CD14-positive monocyte (primary cell): ENCODE data around the gene SLCO3A1. TPM values are rescaled to one million over a fixed set of nuclear protein-coding genes. Genes with fewer than 3 reads are reported as not detected.

Experiments
- DNase-seq, 3 donors: peaks; one replicate each; pipeline ENCODE4 v3.0.0-alpha.2; 2011 to 2022
- H2AFZ ChIP-seq: 2 replicates; pipeline ENCODE4 v1.6.0; 2012; ENCODE audit warnings: mild to moderate bottlenecking, low read depth, low read length, inconsistent platforms; ENCODE audit not compliant: insufficient read depth, poor library complexity, severe bottlenecking
- H3K27ac ChIP-seq, 2 donors: 1 replicate in 1 of 2; 2 replicates in 1 of 2; pipeline ENCODE4 v1.5.1; 2012 to 2013; ENCODE audit warnings: low read length in 2 of 2, control low read depth in 1 of 2, inconsistent platforms in 1 of 2, low read depth in 1 of 2, mild to moderate bottlenecking in 1 of 2
- H3K27me3 ChIP-seq, 2 donors: one replicate each; pipeline versions ENCODE4 v1.6.0 to v1.6.1; 2011 to 2013; ENCODE audit warnings: low read length in 2 of 2; ENCODE audit not compliant: control insufficient read depth in 2 of 2, insufficient read depth in 2 of 2
- H3K36me3 ChIP-seq, 2 donors: replicated peaks in 1 of 2; 1 replicate in 1 of 2; 2 replicates in 1 of 2; pipeline versions ENCODE4 v1.5.1 to v1.6.1; 2012 to 2013; ENCODE audit warnings: low read length in 2 of 2, control low read depth in 1 of 2, inconsistent platforms in 1 of 2, mild to moderate bottlenecking in 1 of 2; ENCODE audit not compliant: insufficient read depth in 2 of 2, control insufficient read depth in 1 of 2
- H3K4me1 ChIP-seq, 2 donors: 1 replicate in 1 of 2; 2 replicates in 1 of 2; pipeline versions ENCODE4 v1.5.1 to v1.6.1; 2012 to 2013; ENCODE audit warnings: low read length in 2 of 2, control low read depth in 1 of 2, inconsistent platforms in 1 of 2, mild to moderate bottlenecking in 1 of 2, moderate library complexity in 1 of 2; ENCODE audit not compliant: insufficient read depth in 2 of 2, control insufficient read depth in 1 of 2
- H3K4me2 ChIP-seq: replicated peaks from 2 replicates; pipeline ENCODE3; 2012; ENCODE audit warnings: low read length, moderate library complexity, mild to moderate bottlenecking; ENCODE audit not compliant: poor library complexity, severe bottlenecking; ENCODE audit errors: extremely low read depth
- H3K4me3 ChIP-seq, 3 experiments: fragments of 200-600 bp in 1 of 3; sonication (generic) in 1 of 3; replicated peaks in 1 of 3; 1 replicate in 2 of 3; 2 replicates in 1 of 3; pipeline ENCODE4 v1.5.1; 2011 to 2013; ENCODE audit warnings: low read length in 3 of 3, mild to moderate bottlenecking in 3 of 3, control low read depth in 2 of 3, low read depth in 2 of 3, inconsistent platforms in 1 of 3, moderate library complexity in 1 of 3
- H3K79me2 ChIP-seq: 2 replicates; pipeline ENCODE4 v1.6.0; 2012; ENCODE audit warnings: mild to moderate bottlenecking, control low read depth, inconsistent platforms, low read length, moderate library complexity; ENCODE audit not compliant: insufficient read depth
- H3K9ac ChIP-seq: 2 replicates; pipeline ENCODE4 v1.6.0; 2017; ENCODE audit warnings: low read length, mild to moderate bottlenecking; ENCODE audit not compliant: insufficient read depth, poor library complexity, severe bottlenecking
- H3K9me3 ChIP-seq, 2 donors: replicated peaks in 1 of 2; 1 replicate in 1 of 2; 2 replicates in 1 of 2; pipeline versions ENCODE4 v1.5.1 to v1.6.1; 2012 to 2013; ENCODE audit warnings: low read length in 2 of 2, control low read depth in 1 of 2; ENCODE audit not compliant: control insufficient read depth in 1 of 2, insufficient read depth in 1 of 2
- H4K20me1 ChIP-seq: 2 replicates; pipeline ENCODE4 v1.6.0; 2012; ENCODE audit warnings: mild to moderate bottlenecking, low read length, control low read depth, moderate library complexity; ENCODE audit not compliant: insufficient read depth
- H3K27ac Mint-ChIP-seq, 7 donors: one replicate each; pipeline ENCODE4 v1.8.0; 2020; ENCODE audit warnings: mild to moderate bottlenecking in 7 of 7, mixed read lengths in 7 of 7, moderate library complexity in 6 of 7, inconsistent platforms in 2 of 7
- H3K27me3 Mint-ChIP-seq, 3 donors: one replicate each; pipeline ENCODE4 v1.8.0; 2021 to 2022; ENCODE audit warnings: low read depth in 3 of 3, mild to moderate bottlenecking in 3 of 3, mixed read lengths in 3 of 3, moderate library complexity in 3 of 3, inconsistent platforms in 1 of 3
- H3K36me3 Mint-ChIP-seq, 2 donors: one replicate each; pipeline ENCODE4 v1.8.0; 2020; ENCODE audit warnings: mixed read lengths in 2 of 2, inconsistent platforms in 1 of 2, mild to moderate bottlenecking in 1 of 2
- H3K4me1 Mint-ChIP-seq: one replicate; pipeline ENCODE4 v1.8.0; 2020; ENCODE audit warnings: mild to moderate bottlenecking, mixed read lengths
- H3K4me3 Mint-ChIP-seq, 2 donors: one replicate each; pipeline ENCODE4 v1.8.0; 2020; ENCODE audit warnings: mild to moderate bottlenecking in 2 of 2, mixed read lengths in 2 of 2, moderate library complexity in 1 of 2
- H3K9me3 Mint-ChIP-seq, 7 donors: one replicate each; pipeline ENCODE4 v1.8.0; 2020 to 2022; ENCODE audit warnings: mixed read lengths in 7 of 7, mild to moderate bottlenecking in 6 of 7, moderate library complexity in 6 of 7, inconsistent platforms in 2 of 7
- CTCF ChIP-seq: fragments of 200-600 bp; IDR thresholded peaks from one replicate; pipeline ENCODE4 v1.8.0; 2022; ENCODE audit warnings: antibody characterized with exemption, mild to moderate bottlenecking
- WGBS: methylation state at CpG from one replicate; pipeline ENCODE4 v1.1.5; 2013; ENCODE audit warnings: missing lambda C conversion rate; ENCODE audit not compliant: insufficient coverage; 5-methylcytosine and 5-hydroxymethylcytosine counted together
- intact Hi-C, 2 donors: fragments of 100-400 bp; cut with micrococcal nuclease; formaldehyde crosslinking; loops; one replicate each; pipeline versions ENCODE4 v1.15.0 to v1.15.1; 2023
- polyA plus RNA-seq, 3 donors: library from polyadenylated mRNA; depleted of rRNA in 1 of 3; unstranded in 2 of 3; stranded (reverse) in 1 of 3; fragments of 300-500 nt in 2 of 3; fragments of >200 nt in 1 of 3; fragmentation: Illumina TruSeq in 2 of 3; gene quantifications; 1 replicate in 2 of 3; 2 replicates in 1 of 3; pipeline ENCODE4 v1.2.3, GENCODE V29; 2012 to 2021

The SLCO3A1 gene
- polyA plus RNA-seq, 3 donors: 53.7 to 76.2 (median 62.8) TPM

GRCh38 chr15:91942720-91943394 lies 89.3 kb downstream of the SLCO3A1 start:
- peaks cover 85 to 96% of the 10 kb centered on the region in 2 donors for H3K4me1 ChIP-seq
- DNase-seq: peak; percentile 96 to 99 (median 99)
- H3K27me3 ChIP-seq: no peaks in the 10 kb centered on the region
- Mint-ChIP-seq H3K36me3 (peaks cover 4 to 13% of the 10 kb centered on the region in 2 donors), H3K27ac (peak overlapping the region; percentile 93 to 99 (median 98)), H3K4me3 (peak overlapping the region; percentile 56 to 86), H3K27me3 (peaks cover 0 to 2% (median 0%) of the 10 kb centered on the region in 3 donors), H3K9me3 (peaks cover 0 to 3% (median 2%) of the 10 kb centered on the region in 7 donors), H3K4me1 (peaks cover 92% of the 10 kb centered on the region)
- peak overlapping the region; percentile 53 for H2AFZ ChIP-seq
- WGBS: 1% methylated on average over 6 of the region's 9 CpGs
- no peaks in the 10 kb centered on the region for H3K36me3 ChIP-seq
- H3K4me2 ChIP-seq: peak overlapping the region; percentile 75
- TF ChIP-seq CTCF: no peak
- intact Hi-C loops: loop anchor here (5.0 to 10.0 kb wide), 3 partner anchors 81 to 132 kb away; partner anchors contain the start of gene SLCO3A1 (in 1 of the 2)
- H3K27ac ChIP-seq: peak overlapping the region; percentile 93 to 95
- peak overlapping the region in 1 of 3 experiments; percentile 62 for H3K4me3 ChIP-seq
- peaks cover 94% of the 10 kb centered on the region for H3K79me2 ChIP-seq
- H3K9me3 ChIP-seq: no peaks in the 10 kb centered on the region
- peaks cover 86% of the 10 kb centered on the region for H4K20me1 ChIP-seq
- peak overlapping the region; percentile 62 for H3K9ac ChIP-seq

- Mint-ChIP-seq H3K27me3 (peaks cover 0 to 2% (median 0%) of the 10 kb centered on the region in 3 donors), H3K4me3 (no peak overlapping the region), H3K4me1 (peaks cover 100% of the 10 kb centered on the region), H3K36me3 (peaks cover 0 to 4% of the 10 kb centered on the region in 2 donors), H3K27ac (peak overlapping the region; percentile 93 to 99 (median 98)), H3K9me3 (peaks cover 0 to 1% (median 0%) of the 10 kb centered on the region in 7 donors)
- Histone ChIP-seq H3K9ac (no peak overlapping the region), H3K4me1 (peaks cover 98 to 100% of the 10 kb centered on the region in 2 donors), H3K9me3 (no peaks in the 10 kb centered on the region), H3K4me2 (no peak overlapping the region), H3K79me2 (peaks cover 94% of the 10 kb centered on the region), H2AFZ (no peak overlapping the region), H3K27me3 (no peaks in the 10 kb centered on the region), H3K27ac (peak overlapping the region; percentile 93 to 95), H3K36me3 (no peaks in the 10 kb centered on the region), H4K20me1 (peaks cover 86% of the 10 kb centered on the region), H3K4me3 (no peak overlapping the region)
- intact Hi-C loops: loop anchor here (5.0 to 10.0 kb wide), 3 partner anchors 82 to 130 kb away; partner anchors contain the start of gene SLCO3A1 (in 1 of the 2)
- 60% methylated on average over 3 of the region's 6 CpGs for WGBS
- no peak for DNase-seq
- TF ChIP-seq CTCF: no peak
These were observed 90.8 kb downstream of the SLCO3A1 start for GRCh38 chr15:91944331-91944730.
